HEK293 (cell line): ENCODE measurements around the gene COMMD6.

Source experiments
- EGR2 ChIP-seq: fragments of 450-650 bp; formaldehyde crosslinking; IDR thresholded peaks from 2 replicates; pipeline ENCODE4 v1.5.1; 2016; ENCODE audit warnings: low read depth, missing biosample characterization, missing genetic modification characterization
- FEZF1 ChIP-seq: fragments of 450-650 bp; formaldehyde crosslinking; IDR thresholded peaks from 2 replicates; pipeline ENCODE4 v1.5.1; 2016; ENCODE audit warnings: missing biosample characterization, missing genetic modification characterization
- KLF17 ChIP-seq: fragments of 450-650 bp; formaldehyde crosslinking; IDR thresholded peaks from 2 replicates; pipeline ENCODE4 v1.5.1; 2016; ENCODE audit warnings: missing biosample characterization, missing genetic modification characterization
- OVOL3 ChIP-seq: fragments of 450-650 bp; formaldehyde crosslinking; IDR thresholded peaks from 2 replicates; pipeline ENCODE4 v1.5.1; 2016; ENCODE audit warnings: missing biosample characterization, missing genetic modification characterization
- TCF7L2 ChIP-seq: IDR thresholded peaks from 2 replicates; pipeline ENCODE4 v1.6.1; 2011; ENCODE audit warnings: low read depth, mild to moderate bottlenecking, inconsistent platforms, low read length, moderate library complexity, borderline replicate concordance
- ZFP69B ChIP-seq: fragments of 450-650 bp; formaldehyde crosslinking; IDR thresholded peaks from 2 replicates; pipeline ENCODE4 v1.5.1; 2016; ENCODE audit warnings: missing biosample characterization, missing genetic modification characterization
- ZNF2 ChIP-seq: fragments of 450-650 bp; formaldehyde crosslinking; IDR thresholded peaks from 2 replicates; pipeline ENCODE4 v1.5.1; 2016; ENCODE audit warnings: missing biosample characterization, missing genetic modification characterization
- ZNF223 ChIP-seq: fragments of 450-650 bp; formaldehyde crosslinking; IDR thresholded peaks from 2 replicates; pipeline ENCODE4 v1.5.1; 2016; ENCODE audit warnings: missing biosample characterization, missing genetic modification characterization
- ZNF280C ChIP-seq: fragments of 450-650 bp; formaldehyde crosslinking; IDR thresholded peaks from 2 replicates; pipeline ENCODE4 v1.5.1; 2016; ENCODE audit warnings: missing biosample characterization, missing genetic modification characterization
- ZNF324 ChIP-seq: fragments of 450-650 bp; formaldehyde crosslinking; IDR thresholded peaks from 2 replicates; pipeline ENCODE4 v1.5.1; 2016; ENCODE audit warnings: missing biosample characterization, missing genetic modification characterization
- ZNF335 ChIP-seq: fragments of 450-650 bp; formaldehyde crosslinking; conservative IDR thresholded peaks from 2 replicates; pipeline ENCODE4 v1.5.1; 2016; ENCODE audit warnings: missing biosample characterization, missing genetic modification characterization
- ZNF341 ChIP-seq: fragments of 450-650 bp; formaldehyde crosslinking; IDR thresholded peaks from 2 replicates; pipeline ENCODE4; 2016; ENCODE audit warnings: low read depth, missing biosample characterization, missing genetic modification characterization
- ZNF473 ChIP-seq: fragments of 450-650 bp; formaldehyde crosslinking; IDR thresholded peaks from 2 replicates; pipeline ENCODE4 v1.5.1; 2017; ENCODE audit warnings: missing biosample characterization, missing genetic modification characterization
- ZNF488 ChIP-seq: fragments of 450-650 bp; formaldehyde crosslinking; IDR thresholded peaks from 2 replicates; pipeline ENCODE4 v1.5.1; 2016; ENCODE audit warnings: missing biosample characterization, missing genetic modification characterization
- ZNF548 ChIP-seq: fragments of 450-650 bp; formaldehyde crosslinking; IDR thresholded peaks from 2 replicates; pipeline ENCODE4 v1.5.1; 2016; ENCODE audit warnings: missing biosample characterization, missing genetic modification characterization
- ZNF549 ChIP-seq: fragments of 450-650 bp; IDR thresholded peaks from 2 replicates; pipeline ENCODE4 v1.5.1; 2018; ENCODE audit warnings: missing biosample characterization, missing genetic modification characterization, mild to moderate bottlenecking, inconsistent platforms, moderate library complexity
- ZNF558 ChIP-seq: fragments of 450-650 bp; formaldehyde crosslinking; IDR thresholded peaks from 2 replicates; pipeline ENCODE4 v1.5.1; 2016; ENCODE audit warnings: missing biosample characterization, missing genetic modification characterization
- ZNF560 ChIP-seq: fragments of 450-650 bp; formaldehyde crosslinking; IDR thresholded peaks from 2 replicates; pipeline ENCODE4 v1.5.1; 2017; ENCODE audit warnings: missing biosample characterization, missing genetic modification characterization, borderline replicate concordance
- ZNF76 ChIP-seq: fragments of 450-650 bp; formaldehyde crosslinking; IDR thresholded peaks from 2 replicates; pipeline ENCODE4; 2016; ENCODE audit warnings: low read depth, missing biosample characterization, missing genetic modification characterization, borderline replicate concordance
- ZNF777 ChIP-seq: fragments of 450-650 bp; formaldehyde crosslinking; IDR thresholded peaks from 2 replicates; pipeline ENCODE4 v1.5.1; 2017; ENCODE audit warnings: missing biosample characterization, missing genetic modification characterization, borderline replicate concordance
- ZNF837 ChIP-seq: fragments of 450-650 bp; formaldehyde crosslinking; IDR thresholded peaks from 2 replicates; pipeline ENCODE4 v1.5.1; 2016; ENCODE audit warnings: missing biosample characterization, missing genetic modification characterization
- TF ChIP-seq, protein P1 (sequence below): fragments of 450-650 bp; formaldehyde crosslinking; IDR thresholded peaks from 2 replicates; pipeline ENCODE4 v1.5.1; 2016; ENCODE audit warnings: missing biosample characterization, missing genetic modification characterization
- TF ChIP-seq, protein P2 (sequence below): fragments of 450-650 bp; formaldehyde crosslinking; IDR thresholded peaks from 2 replicates; pipeline ENCODE4 v1.5.1; 2016; ENCODE audit warnings: missing biosample characterization, missing genetic modification characterization
- TF ChIP-seq, protein P3 (sequence below): fragments of 450-650 bp; formaldehyde crosslinking; IDR thresholded peaks from 2 replicates; pipeline ENCODE4 v1.5.1; 2016; ENCODE audit warnings: missing biosample characterization, missing genetic modification characterization
- TF ChIP-seq, protein P4 (sequence below): fragments of 450-650 bp; formaldehyde crosslinking; IDR thresholded peaks from 2 replicates; pipeline ENCODE4 v1.5.0; 2017; ENCODE audit warnings: missing biosample characterization, missing genetic modification characterization, borderline replicate concordance
- TF ChIP-seq, protein P5 (sequence below): fragments of 450-650 bp; formaldehyde crosslinking; IDR thresholded peaks from 2 replicates; pipeline ENCODE4 v1.5.1; 2017; ENCODE audit warnings: missing biosample characterization, missing genetic modification characterization

The COMMD6 gene

GRCh38 chr13:75480671-75481175 is 56.9 kb downstream of the COMMD6 start (continued):
- TF ChIP-seq, protein P1, sequence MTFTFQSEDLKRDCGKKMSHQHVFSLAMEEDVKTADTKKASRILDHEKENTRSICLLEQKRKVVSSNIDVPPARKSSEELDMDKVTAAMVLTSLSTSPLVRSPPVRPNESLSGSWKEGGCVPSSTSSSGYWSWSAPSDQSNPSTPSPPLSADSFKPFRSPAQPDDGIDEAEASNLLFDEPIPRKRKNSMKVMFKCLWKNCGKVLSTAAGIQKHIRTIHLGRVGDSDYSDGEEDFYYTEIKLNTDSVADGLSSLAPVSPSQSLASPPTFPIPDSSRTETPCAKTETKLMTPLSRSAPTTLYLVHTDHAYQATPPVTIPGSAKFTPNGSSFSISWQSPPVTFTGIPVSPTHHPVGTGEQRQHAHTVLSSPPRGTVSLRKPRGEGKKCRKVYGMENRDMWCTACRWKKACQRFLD (tag by site-specific recombination): no peak
- no peak for TF ChIP-seq ZNF560
- TF ChIP-seq, protein P2, sequence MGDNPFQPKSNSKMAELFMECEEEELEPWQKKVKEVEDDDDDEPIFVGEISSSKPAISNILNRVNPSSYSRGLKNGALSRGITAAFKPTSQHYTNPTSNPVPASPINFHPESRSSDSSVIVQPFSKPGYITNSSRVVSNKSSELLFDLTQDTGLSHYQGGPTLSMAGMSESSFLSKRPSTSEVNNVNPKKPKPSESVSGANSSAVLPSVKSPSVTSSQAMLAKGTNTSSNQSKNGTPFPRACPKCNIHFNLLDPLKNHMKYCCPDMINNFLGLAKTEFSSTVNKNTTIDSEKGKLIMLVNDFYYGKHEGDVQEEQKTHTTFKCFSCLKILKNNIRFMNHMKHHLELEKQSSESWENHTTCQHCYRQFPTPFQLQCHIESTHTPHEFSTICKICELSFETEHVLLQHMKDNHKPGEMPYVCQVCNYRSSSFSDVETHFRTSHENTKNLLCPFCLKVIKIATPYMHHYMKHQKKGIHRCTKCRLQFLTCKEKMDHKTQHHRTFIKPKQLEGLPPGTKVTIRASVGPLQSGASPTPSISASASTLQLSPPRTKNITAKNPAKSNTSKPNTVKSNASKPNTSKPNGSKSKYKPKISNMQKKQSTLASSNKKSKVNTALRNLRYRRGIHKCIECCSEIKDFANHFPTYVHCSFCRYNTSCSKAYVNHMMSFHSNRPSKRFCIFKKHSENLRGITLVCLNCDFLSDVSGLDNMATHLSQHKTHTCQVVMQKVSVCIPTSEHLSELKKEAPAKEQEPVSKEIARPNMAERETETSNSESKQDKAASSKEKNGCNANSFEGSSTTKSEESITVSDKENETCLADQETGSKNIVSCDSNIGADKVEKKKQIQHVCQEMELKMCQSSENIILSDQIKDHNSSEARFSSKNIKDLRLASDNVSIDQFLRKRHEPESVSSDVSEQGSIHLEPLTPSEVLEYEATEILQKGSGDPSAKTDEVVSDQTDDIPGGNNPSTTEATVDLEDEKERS: peak; percentile 57; the same call in 1 of the 2 replicates
- TF ChIP-seq ZNF2 (tag by site-specific recombination): peak; percentile 58
- TF ChIP-seq, protein P3, sequence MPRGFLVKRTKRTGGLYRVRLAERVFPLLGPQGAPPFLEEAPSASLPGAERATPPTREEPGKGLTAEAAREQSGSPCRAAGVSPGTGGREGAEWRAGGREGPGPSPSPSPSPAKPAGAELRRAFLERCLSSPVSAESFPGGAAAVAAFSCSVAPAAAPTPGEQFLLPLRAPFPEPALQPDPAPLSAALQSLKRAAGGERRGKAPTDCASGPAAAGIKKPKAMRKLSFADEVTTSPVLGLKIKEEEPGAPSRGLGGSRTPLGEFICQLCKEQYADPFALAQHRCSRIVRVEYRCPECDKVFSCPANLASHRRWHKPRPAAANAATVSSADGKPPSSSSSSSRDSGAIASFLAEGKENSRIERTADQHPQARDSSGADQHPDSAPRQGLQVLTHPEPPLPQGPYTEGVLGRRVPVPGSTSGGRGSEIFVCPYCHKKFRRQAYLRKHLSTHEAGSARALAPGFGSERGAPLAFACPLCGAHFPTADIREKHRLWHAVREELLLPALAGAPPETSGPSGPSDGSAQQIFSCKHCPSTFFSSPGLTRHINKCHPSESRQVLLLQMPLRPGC (tag by site-specific recombination): no peak
- TF ChIP-seq ZNF548 (tag by site-specific recombination): no peak
- TF ChIP-seq ZNF777 (tag by site-specific recombination): no peak
- peak; percentile 87 for TF ChIP-seq ZNF837 (tag by site-specific recombination)
- TF ChIP-seq ZNF324 (tag by site-specific recombination): peak; percentile 93
- TF ChIP-seq, protein P4, sequence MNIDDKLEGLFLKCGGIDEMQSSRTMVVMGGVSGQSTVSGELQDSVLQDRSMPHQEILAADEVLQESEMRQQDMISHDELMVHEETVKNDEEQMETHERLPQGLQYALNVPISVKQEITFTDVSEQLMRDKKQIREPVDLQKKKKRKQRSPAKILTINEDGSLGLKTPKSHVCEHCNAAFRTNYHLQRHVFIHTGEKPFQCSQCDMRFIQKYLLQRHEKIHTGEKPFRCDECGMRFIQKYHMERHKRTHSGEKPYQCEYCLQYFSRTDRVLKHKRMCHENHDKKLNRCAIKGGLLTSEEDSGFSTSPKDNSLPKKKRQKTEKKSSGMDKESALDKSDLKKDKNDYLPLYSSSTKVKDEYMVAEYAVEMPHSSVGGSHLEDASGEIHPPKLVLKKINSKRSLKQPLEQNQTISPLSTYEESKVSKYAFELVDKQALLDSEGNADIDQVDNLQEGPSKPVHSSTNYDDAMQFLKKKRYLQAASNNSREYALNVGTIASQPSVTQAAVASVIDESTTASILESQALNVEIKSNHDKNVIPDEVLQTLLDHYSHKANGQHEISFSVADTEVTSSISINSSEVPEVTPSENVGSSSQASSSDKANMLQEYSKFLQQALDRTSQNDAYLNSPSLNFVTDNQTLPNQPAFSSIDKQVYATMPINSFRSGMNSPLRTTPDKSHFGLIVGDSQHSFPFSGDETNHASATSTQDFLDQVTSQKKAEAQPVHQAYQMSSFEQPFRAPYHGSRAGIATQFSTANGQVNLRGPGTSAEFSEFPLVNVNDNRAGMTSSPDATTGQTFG (tag by site-specific recombination): no peak
- TF ChIP-seq ZFP69B: peak; percentile 59; the same call in 1 of the 2 replicates
- no peak for TF ChIP-seq ZNF223
- no peak for TF ChIP-seq OVOL3 (tag by site-specific recombination)
- TF ChIP-seq EGR2 (tag by site-specific recombination): 0 out of 2 replicates have a peak, but pooled peaks have one; percentile 46
- no peak for TF ChIP-seq ZNF488
- no peak for TF ChIP-seq KLF17 (tag by site-specific recombination)
- no peak for TF ChIP-seq ZNF280C (tag by site-specific recombination)
- TF ChIP-seq ZNF76 (tag by site-specific recombination): no peak; the same call in 1 of the 2 replicates
- peak; percentile 50 for TF ChIP-seq FEZF1
- TF ChIP-seq, protein P5, sequence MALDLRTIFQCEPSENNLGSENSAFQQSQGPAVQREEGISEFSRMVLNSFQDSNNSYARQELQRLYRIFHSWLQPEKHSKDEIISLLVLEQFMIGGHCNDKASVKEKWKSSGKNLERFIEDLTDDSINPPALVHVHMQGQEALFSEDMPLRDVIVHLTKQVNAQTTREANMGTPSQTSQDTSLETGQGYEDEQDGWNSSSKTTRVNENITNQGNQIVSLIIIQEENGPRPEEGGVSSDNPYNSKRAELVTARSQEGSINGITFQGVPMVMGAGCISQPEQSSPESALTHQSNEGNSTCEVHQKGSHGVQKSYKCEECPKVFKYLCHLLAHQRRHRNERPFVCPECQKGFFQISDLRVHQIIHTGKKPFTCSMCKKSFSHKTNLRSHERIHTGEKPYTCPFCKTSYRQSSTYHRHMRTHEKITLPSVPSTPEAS (tag by site-specific recombination): peak; percentile 98
- no peak for TF ChIP-seq TCF7L2
- TF ChIP-seq ZNF558 (tag by site-specific recombination): 0 out of 2 replicates have a peak, but pooled peaks have one; percentile 35
- no peak for TF ChIP-seq ZNF473 (tag by site-specific recombination)
- TF ChIP-seq ZNF549 (tag by site-specific recombination): no peak
- peak; percentile 84 for TF ChIP-seq ZNF335 (tag by site-specific recombination)
- no peak for TF ChIP-seq ZNF341 (tag by site-specific recombination)
